Sigmoid colon (tissue), 4 donors: Measurements from ENCODE around the gene GALP.

Experiments used
- CTCF ChIP-seq, 4 experiments: fragments of 450-650 bp in 3 of 4; fragments of 200-600 bp in 1 of 4; IDR thresholded peaks; one replicate each; pipeline ENCODE4 v1.5.1; 2016 to 2019; ENCODE audit warnings: antibody characterized with exemption in 4 of 4, mild to moderate bottlenecking in 3 of 4, moderate library complexity in 2 of 4
- EP300 ChIP-seq, 4 donors: sonication (generic); formaldehyde crosslinking; IDR thresholded peaks; one replicate each; pipeline ENCODE4 v1.6.1; 2017; ENCODE audit warnings: antibody characterized with exemption in 4 of 4
- POLR2A ChIP-seq, 2 donors: fragments of 450-650 bp; IDR thresholded peaks; one replicate each; pipeline ENCODE4 v1.6.1; 2016; ENCODE audit warnings: antibody characterized with exemption in 2 of 2, mild to moderate bottlenecking in 2 of 2, moderate library complexity in 2 of 2
- POLR2AphosphoS5 ChIP-seq, 4 donors: sonication (generic); formaldehyde crosslinking; IDR thresholded peaks; one replicate each; pipeline ENCODE4 v1.6.1; 2017; ENCODE audit warnings: antibody characterized with exemption in 4 of 4

- no peak for TF ChIP-seq POLR2A (IDR thresholded peaks at IDR 0.05)
- TF ChIP-seq CTCF (IDR thresholded peaks at IDR 0.05) = no peak
- TF ChIP-seq POLR2AphosphoS5 (IDR thresholded peaks at IDR 0.05) = no peak
- TF ChIP-seq EP300 (IDR thresholded peaks at IDR 0.05) = no peak
Observed at GRCh38 chr19:56130006-56130405, 45.8 kb upstream of the GALP start.
